Activated CD4-positive, alpha-beta memory T cell treated with anti-CD3 and anti-CD28 coated beads for 36 hours (primary cell): Measurements from ENCODE around the gene DEPDC5. TPM values are rescaled to one million over a fixed set of nuclear protein-coding genes. Genes with fewer than 3 reads are reported as not detected.
A peak's percentile ranks its signal among the peaks of the same experiment; 100 is the strongest.

Source experiments
- CTCF ChIA-PET: fragments of 350-600 bp; sonication (Branson Sonifier 250); formaldehyde crosslinking; loops from one replicate; lab custom pipeline; 2021; ENCODE audit warnings: antibody characterized with exemption, inconsistent platforms; lab: Charles Lee
- POLR2A ChIA-PET: fragments of 350-600 bp; sonication (Branson Sonifier 250); formaldehyde crosslinking; loops from one replicate; lab custom pipeline; 2021; ENCODE audit warnings: antibody characterized with exemption; lab: Charles Lee
- DNase-seq: peaks from one replicate; pipeline ENCODE4 v3.0.0-alpha.2; 2020
- H3K27ac Mint-ChIP-seq: one replicate; pipeline ENCODE4 v1.8.0; 2021; ENCODE audit warnings: mixed read lengths
- H3K27me3 Mint-ChIP-seq: one replicate; pipeline ENCODE4 v1.8.0; 2021; ENCODE audit warnings: mixed read lengths
- H3K36me3 Mint-ChIP-seq: one replicate; pipeline ENCODE4 v1.8.0; 2021; ENCODE audit warnings: mixed read lengths
- H3K4me1 Mint-ChIP-seq: one replicate; pipeline ENCODE4 v1.8.0; 2021; ENCODE audit warnings: low read depth, mixed read lengths
- H3K4me3 Mint-ChIP-seq: one replicate; pipeline ENCODE4 v1.8.0; 2021; ENCODE audit warnings: mild to moderate bottlenecking, mixed read lengths
- H3K9me3 Mint-ChIP-seq: one replicate; pipeline ENCODE4 v1.8.0; 2021; ENCODE audit warnings: mixed read lengths
- intact Hi-C: fragments of 100-400 bp; cut with micrococcal nuclease; formaldehyde crosslinking; loops from one replicate; pipeline ENCODE4 v1.15.1; 2023
- total RNA-seq, 2 experiments: library from RNA; stranded (reverse); gene quantifications; one replicate each; pipeline ENCODE4 v1.2.3, GENCODE V29; 2021

DEPDC5 gene
- total RNA-seq, 2 experiments from 2014 or later: 27.5 to 31.6 TPM

GRCh38 chr22:31861226-31861840, 107.5 kb downstream of the DEPDC5 start:
- Mint-ChIP-seq H3K4me1 (peaks cover 7% of the 10 kb centered on the region), H3K27ac (no peak overlapping the region), H3K27me3 (no peaks in the 10 kb centered on the region), H3K4me3 (no peak overlapping the region), H3K9me3 (no peaks in the 10 kb centered on the region), H3K36me3 (no peaks in the 10 kb centered on the region)
- DNase-seq: peak; percentile 52
- ChIA-PET POLR2A (no interaction called here), CTCF (interaction anchor here (1.3 kb wide), 1 partner anchor 109 kb away, joined by 3 read pairs; no protein-coding TSS in a partner anchor)
- intact Hi-C loops: no loop called here

- Mint-ChIP-seq H3K36me3 (peaks cover 14% of the 10 kb centered on the region), H3K4me1 (no peaks in the 10 kb centered on the region), H3K27me3 (no peaks in the 10 kb centered on the region), H3K4me3 (no peak overlapping the region), H3K27ac (no peak overlapping the region), H3K9me3 (no peaks in the 10 kb centered on the region)
- DNase-seq: no peak
- POLR2A ChIA-PET: no interaction called here
- CTCF ChIA-PET: no interaction called here
- intact Hi-C loops: no loop called here
These were observed 113.1 kb downstream of the DEPDC5 start for GRCh38 chr22:31866918-31867317.

- Mint-ChIP-seq H3K27ac (no peak overlapping the region), H3K36me3 (peaks cover 17% of the 10 kb centered on the region), H3K4me1 (no peaks in the 10 kb centered on the region), H3K27me3 (no peaks in the 10 kb centered on the region), H3K9me3 (no peaks in the 10 kb centered on the region), H3K4me3 (no peak overlapping the region)
- ChIA-PET CTCF (no interaction called here), POLR2A (no interaction called here)
- no peak for DNase-seq
- intact Hi-C loops: no loop called here
These were observed 113.8 kb downstream of the DEPDC5 start for GRCh38 chr22:31867386-31868153.

- intact Hi-C loops: no loop called here
- CTCF ChIA-PET: interaction anchor here (1.3 kb wide), 1 partner anchor 101 kb away, joined by 3 read pairs; no protein-coding TSS in a partner anchor
- Mint-ChIP-seq H3K4me3 (no peak overlapping the region), H3K9me3 (no peaks in the 10 kb centered on the region), H3K4me1 (no peaks in the 10 kb centered on the region), H3K36me3 (peaks cover 28% of the 10 kb centered on the region), H3K27me3 (no peaks in the 10 kb centered on the region), H3K27ac (no peak overlapping the region)
- no peak for DNase-seq
- POLR2A ChIA-PET: no interaction called here
These were observed 115.9 kb downstream of the DEPDC5 start for GRCh38 chr22:31869739-31870138.

- intact Hi-C loops: no loop called here
- POLR2A ChIA-PET: no interaction called here
- peaks cover 29% of the 10 kb centered on the region for H3K36me3 Mint-ChIP-seq
- H3K27ac Mint-ChIP-seq: no peak overlapping the region
- DNase-seq: no peak
- CTCF ChIA-PET: interaction anchor here (1.3 kb wide), 1 partner anchor 100 kb away, joined by 3 read pairs; no protein-coding TSS in a partner anchor
- no peak overlapping the region for H3K4me3 Mint-ChIP-seq
- H3K9me3 Mint-ChIP-seq: no peaks in the 10 kb centered on the region
- H3K27me3 Mint-ChIP-seq: no peaks in the 10 kb centered on the region
- H3K4me1 Mint-ChIP-seq: no peaks in the 10 kb centered on the region
These were observed 117.1 kb downstream of the DEPDC5 start for GRCh38 chr22:31870890-31871289.

- Mint-ChIP-seq H3K4me1 (no peaks in the 10 kb centered on the region), H3K9me3 (no peaks in the 10 kb centered on the region), H3K27me3 (no peaks in the 10 kb centered on the region), H3K4me3 (no peak overlapping the region), H3K27ac (no peak overlapping the region), H3K36me3 (peaks cover 33% of the 10 kb centered on the region)
- POLR2A ChIA-PET: no interaction called here
- intact Hi-C loops: no loop called here
- CTCF ChIA-PET: interaction anchor here (2.5 kb wide), 1 partner anchor 99 kb away, joined by 11 read pairs; no protein-coding TSS in a partner anchor
- DNase-seq: no peak
These were observed 117.7 kb downstream of the DEPDC5 start for GRCh38 chr22:31871480-31871879.

GRCh38 chr22:31872209-31872608, 118.4 kb downstream of the DEPDC5 start:
- H3K4me1 Mint-ChIP-seq: no peaks in the 10 kb centered on the region
- no peak overlapping the region for H3K27ac Mint-ChIP-seq
- no peaks in the 10 kb centered on the region for H3K9me3 Mint-ChIP-seq
- intact Hi-C loops: no loop called here
- H3K36me3 Mint-ChIP-seq: peaks cover 30% of the 10 kb centered on the region
- DNase-seq: peak; percentile 17
- ChIA-PET POLR2A (no interaction called here), CTCF (interaction anchor here (2.5 kb wide), 1 partner anchor 98 kb away, joined by 11 read pairs; no protein-coding TSS in a partner anchor)
- H3K4me3 Mint-ChIP-seq: no peak overlapping the region
- no peaks in the 10 kb centered on the region for H3K27me3 Mint-ChIP-seq

- Mint-ChIP-seq H3K27me3 (no peaks in the 10 kb centered on the region), H3K27ac (no peak overlapping the region), H3K4me3 (no peak overlapping the region), H3K9me3 (no peaks in the 10 kb centered on the region), H3K36me3 (peaks cover 36% of the 10 kb centered on the region), H3K4me1 (no peaks in the 10 kb centered on the region)
- ChIA-PET CTCF (interaction anchor here (1.4 kb wide), 1 partner anchor 95 kb away, joined by 5 read pairs; no protein-coding TSS in a partner anchor), POLR2A (no interaction called here)
- intact Hi-C loops: no loop called here
- DNase-seq: no peak
These were observed 121.0 kb downstream of the DEPDC5 start for GRCh38 chr22:31874821-31875220.

GRCh38 chr22:31876156-31876920, 122.5 kb downstream of the DEPDC5 start:
- Mint-ChIP-seq H3K9me3 (no peaks in the 10 kb centered on the region), H3K27me3 (no peaks in the 10 kb centered on the region), H3K4me1 (no peaks in the 10 kb centered on the region), H3K4me3 (no peak overlapping the region), H3K36me3 (peaks cover 36% of the 10 kb centered on the region), H3K27ac (no peak overlapping the region)
- POLR2A ChIA-PET: no interaction called here
- no peak for DNase-seq
- intact Hi-C loops: no loop called here
- CTCF ChIA-PET: no interaction called here

- no peaks in the 10 kb centered on the region for H3K27me3 Mint-ChIP-seq
- POLR2A ChIA-PET: no interaction called here
- H3K4me1 Mint-ChIP-seq: no peaks in the 10 kb centered on the region
- H3K4me3 Mint-ChIP-seq: no peak overlapping the region
- H3K9me3 Mint-ChIP-seq: no peaks in the 10 kb centered on the region
- DNase-seq: no peak
- CTCF ChIA-PET: no interaction called here
- peaks cover 26% of the 10 kb centered on the region for H3K36me3 Mint-ChIP-seq
- H3K27ac Mint-ChIP-seq: no peak overlapping the region
- intact Hi-C loops: no loop called here
These were observed 125.8 kb downstream of the DEPDC5 start for GRCh38 chr22:31879585-31879984.

- intact Hi-C loops: no loop called here
- Mint-ChIP-seq H3K27me3 (no peaks in the 10 kb centered on the region), H3K36me3 (peaks cover 21% of the 10 kb centered on the region), H3K27ac (no peak overlapping the region), H3K4me1 (no peaks in the 10 kb centered on the region), H3K4me3 (no peak overlapping the region), H3K9me3 (no peaks in the 10 kb centered on the region)
- CTCF ChIA-PET: no interaction called here
- POLR2A ChIA-PET: no interaction called here
- no peak for DNase-seq
These were observed 127.4 kb downstream of the DEPDC5 start for GRCh38 chr22:31881200-31881599.

GRCh38 chr22:31881865-31882264, 128.0 kb downstream of the DEPDC5 start:
- POLR2A ChIA-PET: no interaction called here
- CTCF ChIA-PET: no interaction called here

More at GRCh38 chr22:31881865-31882264, 128.0 kb downstream of the DEPDC5 start:
- Mint-ChIP-seq H3K4me1 (no peaks in the 10 kb centered on the region), H3K27ac (no peak overlapping the region), H3K36me3 (peaks cover 20% of the 10 kb centered on the region), H3K4me3 (no peak overlapping the region), H3K27me3 (no peaks in the 10 kb centered on the region), H3K9me3 (no peaks in the 10 kb centered on the region)
- no peak for DNase-seq
- intact Hi-C loops: no loop called here
